Spleen (tissue), 11 donors: ENCODE measurements around the gene SDK2. TPM values are rescaled to one million over a fixed set of nuclear protein-coding genes. Genes with fewer than 3 reads are reported as not detected.

Source experiments
- DNase-seq: peaks from one replicate; pipeline ENCODE4 v3.0.0-alpha.2; 2020
- H3K27ac ChIP-seq, 8 donors: fragments of 200-600 bp; sonication (generic) in 7 of 8; 1 replicate in 4 of 8; 2 replicates in 4 of 8; pipeline versions ENCODE4 v1.5.0 to v1.8.0; 2016 to 2021; ENCODE audit warnings: inconsistent platforms in 4 of 8, mild to moderate bottlenecking in 4 of 8, moderate library complexity in 1 of 8
- H3K27me3 ChIP-seq, 7 donors: fragments of 200-600 bp; sonication (generic) in 6 of 7; replicated peaks in 1 of 7; 1 replicate in 4 of 7; 2 replicates in 3 of 7; pipeline versions ENCODE4 v1.5.0 to v1.8.0; 2016 to 2021; ENCODE audit warnings: inconsistent platforms in 3 of 7, mild to moderate bottlenecking in 1 of 7
- H3K36me3 ChIP-seq, 6 donors: fragments of 200-600 bp; sonication (generic) in 5 of 6; 1 replicate in 4 of 6; 2 replicates in 2 of 6; pipeline versions ENCODE4 v1.5.0 to v1.8.0; 2016 to 2021; ENCODE audit warnings: inconsistent platforms in 2 of 6
- H3K4me1 ChIP-seq, 6 donors: fragments of 200-600 bp; sonication (generic) in 5 of 6; 1 replicate in 3 of 6; 2 replicates in 3 of 6; pipeline versions ENCODE4 v1.5.0 to v1.8.0; 2016 to 2021; ENCODE audit warnings: inconsistent platforms in 3 of 6
- H3K4me3 ChIP-seq, 8 donors: fragments of 200-600 bp; sonication (generic) in 7 of 8; 1 replicate in 4 of 8; 2 replicates in 4 of 8; pipeline versions ENCODE4 v1.5.0 to v1.8.0; 2016 to 2021; ENCODE audit warnings: inconsistent platforms in 4 of 8, mild to moderate bottlenecking in 4 of 8, moderate library complexity in 2 of 8
- H3K9me3 ChIP-seq, 8 donors: fragments of 200-600 bp; sonication (generic) in 7 of 8; 1 replicate in 4 of 8; 2 replicates in 4 of 8; pipeline versions ENCODE4 v1.5.0 to v1.8.0; 2016 to 2021; ENCODE audit warnings: inconsistent platforms in 4 of 8
- POLR2A ChIP-seq, 3 donors: fragments of 450-650 bp; IDR thresholded peaks; one replicate each; pipeline ENCODE4 v1.5.1; 2017; ENCODE audit warnings: antibody characterized with exemption in 3 of 3, mild to moderate bottlenecking in 1 of 3
- POLR2AphosphoS5 ChIP-seq, 3 donors: sonication (generic); formaldehyde crosslinking; IDR thresholded peaks; one replicate each; pipeline ENCODE4 v1.5.1; 2017; ENCODE audit warnings: antibody characterized with exemption in 3 of 3
- WGBS, 5 donors: extraction: QIAGEN DNeasy Blood & Tissue Kit in 3 of 5; methylation state at CpG; one replicate each; pipeline versions ENCODE4 v1.1.5 to v1.1.7; 2013 to 2018; 5-methylcytosine and 5-hydroxymethylcytosine counted together
- intact Hi-C: fragments of 100-400 bp; cut with DNase I; formaldehyde crosslinking; loops from one replicate; pipeline ENCODE4 v1.15.0; 2023; ENCODE audit warnings: low total_unique reads
- polyA plus RNA-seq, 3 donors: library from polyadenylated mRNA; stranded (reverse); fragments of 200-250 nt; gene quantifications; one replicate each; pipeline ENCODE4 v1.2.1, GENCODE V29; 2013
- total RNA-seq, 7 donors: library from RNA; depleted of rRNA in 3 of 7; stranded (reverse); fragments of >200 nt in 3 of 7; fragmentation: NEBNext Ultra II Directional in 4 of 7; extraction: Animal tissue kit (Norgen Biotek cat#: 25700) in 4 of 7; gene quantifications; one replicate each; pipeline versions ENCODE4 v1.1.0 to v1.2.1, GENCODE V29; 2016 to 2021
- TF ChIP-seq, protein P1 (sequence below), 11 experiments: fragments of 200-600 bp in 7 of 11; fragments of 450-650 bp in 4 of 11; sonication (generic) in 4 of 11; IDR thresholded peaks in 8 of 11; conservative IDR thresholded peaks in 3 of 11; 1 replicate in 7 of 11; 2 replicates in 4 of 11; pipeline versions ENCODE4 v1.4.0 to v1.8.0; 2016 to 2021; ENCODE audit warnings: antibody characterized with exemption in 11 of 11, inconsistent platforms in 4 of 11, mild to moderate bottlenecking in 1 of 11
- donor health status: healthy with polysubstance abuse.
- donor health status: DM: no; HTN: no; CAD: no; lungs with moderate emphysema.
- donor health status: DM: no; HTN: no; CAD: no.
- donor health status: Bipolar disorder and iron deficiency.
- donor health status: healthy.
- donor health status: DM: no; HTN: no; CAD: no.
- donor health status: DM: yes; HTN: yes; CAD: no.

SDK2 gene
- total and polyA plus RNA-seq, 10 donors = 0.86 to 16.5 (median 9.7) TPM

GRCh38 chr17:73358668-73359067 lies 285.6 kb downstream of the SDK2 start:
- no peaks in the 10 kb centered on the region for H3K27me3 ChIP-seq
- TF ChIP-seq, protein P1, sequence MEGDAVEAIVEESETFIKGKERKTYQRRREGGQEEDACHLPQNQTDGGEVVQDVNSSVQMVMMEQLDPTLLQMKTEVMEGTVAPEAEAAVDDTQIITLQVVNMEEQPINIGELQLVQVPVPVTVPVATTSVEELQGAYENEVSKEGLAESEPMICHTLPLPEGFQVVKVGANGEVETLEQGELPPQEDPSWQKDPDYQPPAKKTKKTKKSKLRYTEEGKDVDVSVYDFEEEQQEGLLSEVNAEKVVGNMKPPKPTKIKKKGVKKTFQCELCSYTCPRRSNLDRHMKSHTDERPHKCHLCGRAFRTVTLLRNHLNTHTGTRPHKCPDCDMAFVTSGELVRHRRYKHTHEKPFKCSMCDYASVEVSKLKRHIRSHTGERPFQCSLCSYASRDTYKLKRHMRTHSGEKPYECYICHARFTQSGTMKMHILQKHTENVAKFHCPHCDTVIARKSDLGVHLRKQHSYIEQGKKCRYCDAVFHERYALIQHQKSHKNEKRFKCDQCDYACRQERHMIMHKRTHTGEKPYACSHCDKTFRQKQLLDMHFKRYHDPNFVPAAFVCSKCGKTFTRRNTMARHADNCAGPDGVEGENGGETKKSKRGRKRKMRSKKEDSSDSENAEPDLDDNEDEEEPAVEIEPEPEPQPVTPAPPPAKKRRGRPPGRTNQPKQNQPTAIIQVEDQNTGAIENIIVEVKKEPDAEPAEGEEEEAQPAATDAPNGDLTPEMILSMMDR (IDR thresholded peaks at IDR 0.05 in 8 of 11, conservative IDR thresholded peaks at IDR 0.05 in 3 of 11) = no peak
- no peak for TF ChIP-seq POLR2AphosphoS5 (IDR thresholded peaks at IDR 0.05)
- no peak for TF ChIP-seq POLR2A (IDR thresholded peaks at IDR 0.05)
- 73 to 97% (median 90%) methylated on average over 9 of the region's 9 CpGs for WGBS, 5 donors
- intact Hi-C loops = no loop called here
- no peaks in the 10 kb centered on the region for H3K36me3 ChIP-seq
- H3K4me1 ChIP-seq = peaks cover 0 to 10% (median 2%) of the 10 kb centered on the region in 6 donors
- DNase-seq = no peak
- H3K4me3 ChIP-seq = no peak overlapping the region
- no peaks in the 10 kb centered on the region for H3K9me3 ChIP-seq
- no peak overlapping the region for H3K27ac ChIP-seq

DNA sequence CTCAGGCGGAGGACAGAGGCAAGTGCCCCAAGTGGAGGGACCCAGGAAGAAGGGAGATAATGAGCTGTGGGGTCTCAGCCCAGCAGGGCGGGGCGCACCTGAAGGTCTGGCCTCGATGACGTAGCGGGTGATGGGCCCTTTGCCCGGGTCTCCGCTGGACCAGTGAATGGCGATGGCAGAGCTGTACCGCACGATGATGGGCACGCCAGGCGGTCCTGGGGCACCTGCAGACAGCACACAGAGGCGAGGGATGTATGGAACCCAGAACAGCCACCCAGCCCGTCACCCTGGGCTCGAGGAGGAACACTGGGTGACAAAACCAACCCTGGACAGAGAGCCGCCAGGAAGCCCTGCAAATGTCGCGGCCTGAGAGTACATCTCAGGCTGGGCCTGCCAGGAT lies 286.3 kb downstream of the SDK2 start:
- no peak overlapping the region for H3K27ac ChIP-seq
- DNase-seq = no peak
- intact Hi-C loops = no loop called here

GRCh38 chr17:73357318-73357717 lies 286.9 kb downstream of the SDK2 start:
- Histone ChIP-seq H3K36me3 (no peaks in the 10 kb centered on the region), H3K4me1 (peaks cover 0 to 10% (median 2%) of the 10 kb centered on the region in 6 donors), H3K4me3 (no peak overlapping the region), H3K27me3 (no peaks in the 10 kb centered on the region), H3K9me3 (no peaks in the 10 kb centered on the region), H3K27ac (no peak overlapping the region)
- TF ChIP-seq, protein P1 (IDR thresholded peaks at IDR 0.05 in 8 of 11, conservative IDR thresholded peaks at IDR 0.05 in 3 of 11) = no peak
- no peak for TF ChIP-seq POLR2A (IDR thresholded peaks at IDR 0.05)
- TF ChIP-seq POLR2AphosphoS5 (IDR thresholded peaks at IDR 0.05) = no peak
- intact Hi-C loops = no loop called here
- DNase-seq = no peak
- 79 to 91% (median 90%) methylated on average over 6 to 9 of the region's 9 CpGs for WGBS, 5 donors

More for the DNA sequence above, 286.3 kb downstream of the SDK2 start:
- H3K4me1 ChIP-seq = peaks cover 0 to 10% (median 2%) of the 10 kb centered on the region in 6 donors
- no peak for TF ChIP-seq POLR2A (IDR thresholded peaks at IDR 0.05)
- no peak for TF ChIP-seq POLR2AphosphoS5 (IDR thresholded peaks at IDR 0.05)
- TF ChIP-seq, protein P1 (IDR thresholded peaks at IDR 0.05 in 8 of 11, conservative IDR thresholded peaks at IDR 0.05 in 3 of 11) = no peak
- no peaks in the 10 kb centered on the region for H3K36me3 ChIP-seq
- no peaks in the 10 kb centered on the region for H3K9me3 ChIP-seq
- H3K4me3 ChIP-seq = no peak overlapping the region
- H3K27me3 ChIP-seq = no peaks in the 10 kb centered on the region
- WGBS, 5 donors = 91 to 95% (median 94%) methylated on average over 19 of the region's 19 CpGs

DNA sequence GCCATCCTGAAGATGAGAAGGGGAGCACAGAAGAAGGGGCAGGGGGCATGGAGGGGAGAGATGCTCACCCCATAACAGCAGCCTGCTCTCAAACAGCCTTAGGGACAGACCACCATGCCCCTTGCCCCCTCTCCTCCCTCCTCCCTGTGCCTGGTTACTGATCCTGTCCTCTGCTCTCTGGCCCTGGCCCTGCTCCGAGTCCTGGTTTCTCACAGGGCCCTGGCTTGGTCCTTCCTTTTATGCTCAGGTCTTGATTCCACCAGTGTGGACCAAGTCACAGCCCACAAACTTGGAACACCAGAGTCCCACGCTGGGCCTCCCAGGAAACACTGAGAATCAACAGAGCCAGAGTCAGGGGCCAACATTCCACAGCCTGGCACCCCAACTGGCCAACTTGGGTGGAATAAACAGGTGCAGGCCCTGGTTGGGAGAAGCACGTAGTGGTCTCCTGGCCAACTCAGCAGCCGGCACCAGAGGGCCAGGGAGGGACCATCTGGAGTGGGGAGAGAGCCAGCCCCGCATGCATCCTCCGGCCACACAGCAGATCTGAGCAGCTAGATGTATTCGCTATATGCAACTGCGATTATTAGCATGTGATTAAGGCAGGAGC lies 287.6 kb downstream of the SDK2 start:
- WGBS, 5 donors = 84 to 99% (median 87%) methylated on average over 8 of the region's 8 CpGs
- intact Hi-C loops = no loop called here

More for the DNA sequence above, 287.6 kb downstream of the SDK2 start:
- Histone ChIP-seq H3K4me3 (no peak overlapping the region), H3K27ac (no peak overlapping the region), H3K36me3 (no peaks in the 10 kb centered on the region), H3K9me3 (no peaks in the 10 kb centered on the region), H3K27me3 (no peaks in the 10 kb centered on the region), H3K4me1 (peaks cover 0 to 10% (median 2%) of the 10 kb centered on the region in 6 donors)
- no peak for DNase-seq
- TF ChIP-seq, protein P1 (IDR thresholded peaks at IDR 0.05 in 8 of 11, conservative IDR thresholded peaks at IDR 0.05 in 3 of 11) = no peak
- TF ChIP-seq POLR2AphosphoS5 (IDR thresholded peaks at IDR 0.05) (no peak), POLR2A (IDR thresholded peaks at IDR 0.05) (no peak)
